Right ventricle myocardium superior (tissue), 1 donor: Measurements from ENCODE around the gene CBLN1. TPM values are rescaled to one million over a fixed set of nuclear protein-coding genes. Genes with fewer than 3 reads are reported as not detected.

Experiments used
- ATAC-seq: fragments of 200-7000 bp; cut with Tn5 transposase; one replicate; pipeline ENCODE4 v1.9.1; 2020; ENCODE audit warnings: mild to moderate bottlenecking; ENCODE audit not compliant: poor library complexity
- DNase-seq: peaks from one replicate; pipeline ENCODE4 v3.0.0-alpha.2; 2020
- intact Hi-C: fragments of 100-400 bp; cut with DNase I; formaldehyde crosslinking; loops from one replicate; pipeline ENCODE4 v1.11.2; 2022
- long read RNA-seq: library from polyadenylated mRNA; unstranded; transcript quantifications from one replicate; pipeline ENCODE4 v2.0.0, GENCODE V29; 2021
- total RNA-seq: library from RNA; stranded (reverse); fragmentation: NEBNext Ultra II Directional; extraction: Animal tissue kit (Norgen Biotek cat#: 25700); gene quantifications from one replicate; pipeline ENCODE4 v1.2.1, GENCODE V29; 2021
- donor health status: DM: no; HTN: yes; CAD: no; lungs with severe emphysema.

CBLN1 gene
- 1.5 TPM for total RNA-seq
- long read RNA-seq, partial matches to known transcripts = 0 of 2 reads
- long read RNA-seq, other reads (novel, unspliced or antisense) = 0 of 2 reads

DNA sequence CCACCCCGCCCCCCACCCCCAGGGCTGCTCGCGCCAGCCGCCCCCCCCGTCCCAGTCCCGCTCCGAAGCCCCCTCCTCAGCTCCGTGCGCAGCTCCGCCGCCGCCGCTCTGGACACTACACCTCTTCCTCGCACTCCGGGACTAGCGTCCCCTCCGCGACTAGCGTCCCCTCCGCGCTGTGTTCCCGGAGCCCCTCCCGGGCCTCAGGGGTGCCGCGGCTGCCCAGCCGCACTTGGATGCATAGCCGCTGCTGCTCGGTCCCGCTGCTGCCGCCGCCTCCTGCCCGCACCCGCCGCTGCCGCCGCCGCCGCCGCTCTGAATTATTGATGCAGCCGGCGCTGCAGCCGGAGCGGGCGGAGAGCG lies at the start of gene CBLN1:
TSS of gene CBLN1 (minus strand) at position 359 of the 363 bp plus-strand sequence. CDS start 373 bp downstream, outside the sequence.
- ATAC-seq = no peak
- no peak for DNase-seq
- intact Hi-C loops = no loop called here

DNA sequence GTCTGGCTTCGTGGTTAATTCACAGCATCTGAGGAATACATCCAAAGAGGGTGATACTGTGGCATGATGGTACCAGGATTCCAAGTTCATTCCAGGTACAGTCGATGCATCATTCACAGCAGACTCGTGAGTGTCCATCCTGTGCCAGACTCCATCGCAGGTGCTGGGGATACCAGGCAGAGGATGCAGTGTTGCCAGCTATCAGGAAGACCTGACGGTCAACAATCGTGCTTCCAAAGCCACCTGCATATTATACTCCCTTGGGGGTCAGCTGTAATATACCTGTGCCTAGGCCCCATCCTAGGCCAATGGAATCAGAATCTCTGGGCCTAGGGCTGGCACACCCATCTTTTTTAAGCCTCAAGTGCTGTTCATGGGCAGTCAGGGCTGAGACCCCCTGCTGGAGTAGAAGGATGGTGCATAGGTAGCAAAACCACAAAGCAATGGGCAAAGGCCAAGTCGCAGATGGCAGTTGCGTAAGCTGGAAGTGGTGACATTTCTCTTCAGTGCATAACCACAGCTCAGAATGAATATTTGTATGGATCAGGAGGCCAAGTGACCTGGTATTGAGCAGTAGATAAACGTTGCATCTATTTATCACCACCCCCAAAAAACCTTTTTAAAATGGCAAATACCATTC lies 49.0 kb upstream of the CBLN1 start:
- ATAC-seq = no peak
- no peak for DNase-seq
- intact Hi-C loops = no loop called here

DNA sequence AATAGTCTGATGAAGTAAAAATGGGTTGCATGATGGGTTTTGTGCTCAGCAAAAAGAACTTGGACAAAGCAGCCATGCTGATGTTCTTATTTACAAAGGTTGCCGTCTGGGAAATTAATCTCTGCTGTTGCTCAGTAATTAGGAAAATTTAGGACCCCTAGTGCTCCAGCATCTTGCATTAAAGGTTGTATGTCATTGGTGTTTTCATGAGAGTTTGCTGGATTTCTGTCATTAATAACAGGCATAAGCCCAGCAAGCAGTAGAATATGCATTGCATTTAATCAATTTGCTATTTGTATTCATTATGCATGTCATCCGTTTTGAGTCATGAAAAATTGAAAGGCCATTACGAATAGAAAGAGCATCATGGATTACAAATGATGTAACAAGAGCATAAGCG lies 46.7 kb upstream of the CBLN1 start:
- DNase-seq = no peak
- no peak for ATAC-seq
- intact Hi-C loops = no loop called here

GRCh38 chr16:49327466-49327865 lies 45.8 kb upstream of the CBLN1 start:
- ATAC-seq (no peak), DNase-seq (no peak)
- intact Hi-C loops = no loop called here

DNA sequence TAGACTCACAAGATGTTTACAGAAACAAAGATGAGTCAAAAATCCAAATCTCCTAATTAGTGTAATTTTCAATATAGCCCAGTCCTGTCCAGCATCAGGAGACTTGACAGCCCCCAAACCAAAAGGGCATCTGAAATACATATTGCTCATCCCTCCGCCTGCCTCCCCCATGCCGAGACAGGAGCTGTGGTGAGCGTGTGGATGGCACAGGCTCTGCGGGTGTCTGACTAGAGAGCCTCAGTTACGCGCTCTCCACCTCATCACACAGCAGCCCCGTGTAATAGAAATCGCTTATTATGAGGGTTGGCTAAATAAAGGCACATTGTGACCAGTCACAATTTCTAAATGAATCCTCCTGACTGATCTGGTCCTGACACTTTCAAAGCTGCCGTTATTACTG lies 43.1 kb upstream of the CBLN1 start:
- ATAC-seq (no peak), DNase-seq (no peak)
- intact Hi-C loops = no loop called here

- intact Hi-C loops = no loop called here
These were observed 34.0 kb upstream of the CBLN1 start for GRCh38 chr16:49315602-49316001.

DNA sequence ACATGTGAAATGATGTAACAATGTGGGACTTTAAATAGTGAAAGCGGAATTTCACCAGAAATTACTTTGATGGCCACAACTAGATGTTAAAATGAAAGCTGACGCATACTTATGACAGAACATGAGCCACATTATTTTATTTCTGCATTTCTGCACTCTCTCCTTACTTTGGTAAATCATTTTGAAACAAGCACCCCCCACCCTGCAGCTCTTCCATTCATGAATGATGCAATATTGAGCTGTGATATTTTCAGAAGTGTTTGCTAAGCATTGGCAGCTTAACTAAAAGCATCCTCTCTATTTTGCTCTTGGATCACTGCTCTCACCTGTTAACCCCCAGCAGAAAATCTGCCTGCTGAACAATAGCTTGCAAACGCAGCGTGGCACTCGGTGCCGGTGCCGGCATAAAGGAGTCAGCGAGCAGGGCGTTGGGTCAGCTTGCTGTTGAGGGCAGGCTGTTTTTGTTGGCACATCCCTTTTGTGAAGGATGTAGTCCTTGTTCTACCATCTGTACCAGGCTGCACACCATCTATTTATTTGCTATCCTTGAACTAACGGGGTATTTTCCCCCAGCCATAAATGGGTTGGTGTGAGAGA lies 30.8 kb upstream of the CBLN1 start:
- DNase-seq = no peak
- ATAC-seq = no peak
- intact Hi-C loops = no loop called here

More at GRCh38 chr16:49315602-49316001, 34.0 kb upstream of the CBLN1 start:
- no peak for DNase-seq
- no peak for ATAC-seq

- DNase-seq = no peak
- intact Hi-C loops = no loop called here
- ATAC-seq = no peak
These were observed 30.2 kb upstream of the CBLN1 start for GRCh38 chr16:49311823-49312222.

DNA sequence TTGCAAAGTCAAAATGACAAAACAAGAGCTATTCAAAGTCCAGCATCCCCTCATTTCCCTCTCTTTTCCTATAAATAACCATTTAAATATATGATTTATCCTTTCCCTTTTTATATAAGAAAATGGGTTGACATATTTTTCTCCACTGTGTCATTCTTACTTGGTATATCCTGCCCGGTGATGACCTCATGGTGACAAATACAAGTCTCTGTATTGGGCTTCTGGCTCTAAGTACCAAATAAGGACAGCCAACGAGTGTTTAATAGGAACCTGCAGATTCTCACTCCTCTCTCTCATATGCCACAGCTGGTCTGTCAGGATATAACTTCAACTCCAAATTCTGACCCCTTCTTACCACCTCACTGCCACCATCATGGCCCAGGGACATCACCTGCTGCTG lies 25.5 kb upstream of the CBLN1 start:
- intact Hi-C loops = no loop called here
- no peak for DNase-seq
- ATAC-seq = no peak

GRCh38 chr16:49305406-49305805 lies 23.8 kb upstream of the CBLN1 start:
- ATAC-seq (no peak), DNase-seq (no peak)
- intact Hi-C loops = no loop called here

DNA sequence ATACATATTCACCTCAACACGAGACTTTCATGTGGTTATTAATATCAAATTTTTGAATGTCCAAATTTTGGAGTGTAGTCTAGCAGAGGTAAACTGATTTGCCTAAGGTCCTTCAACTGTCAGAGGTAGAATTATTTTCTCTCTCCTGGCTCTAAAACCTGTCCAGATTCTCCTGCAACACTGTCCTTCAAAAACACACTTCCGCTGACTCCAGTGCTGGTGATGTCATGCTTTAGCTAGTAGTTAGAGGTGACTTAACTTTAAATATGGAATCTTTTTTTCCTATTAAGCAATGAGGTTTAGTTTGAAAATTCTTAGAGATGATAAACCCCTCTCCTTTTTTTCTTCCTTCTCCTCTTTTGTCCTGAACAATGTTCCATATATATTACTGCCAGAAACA lies 10.8 kb upstream of the CBLN1 start:
- ATAC-seq (no peak), DNase-seq (no peak)
- intact Hi-C loops = no loop called here

DNA sequence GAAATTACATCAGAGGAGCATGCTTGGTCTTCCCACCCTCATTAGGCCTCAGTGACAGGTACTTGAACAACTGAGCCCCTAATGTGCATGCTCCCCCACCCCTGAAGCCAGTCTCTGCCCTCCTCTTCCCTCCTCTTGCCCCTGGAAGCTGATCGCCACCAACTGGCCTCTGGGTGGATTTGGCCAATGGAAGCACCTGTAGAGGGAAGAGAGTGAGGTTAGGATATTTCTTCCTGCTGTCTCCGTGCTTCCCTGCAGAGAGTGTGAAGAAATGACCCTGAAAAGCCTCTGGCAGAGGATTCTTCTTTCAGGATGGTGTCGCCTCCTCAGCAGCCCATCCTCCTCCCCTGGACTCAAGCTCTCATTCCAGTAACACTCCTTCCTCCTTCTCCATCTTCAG lies 5.9 kb upstream of the CBLN1 start:
- ATAC-seq (no peak), DNase-seq (no peak)
- intact Hi-C loops = no loop called here

DNA sequence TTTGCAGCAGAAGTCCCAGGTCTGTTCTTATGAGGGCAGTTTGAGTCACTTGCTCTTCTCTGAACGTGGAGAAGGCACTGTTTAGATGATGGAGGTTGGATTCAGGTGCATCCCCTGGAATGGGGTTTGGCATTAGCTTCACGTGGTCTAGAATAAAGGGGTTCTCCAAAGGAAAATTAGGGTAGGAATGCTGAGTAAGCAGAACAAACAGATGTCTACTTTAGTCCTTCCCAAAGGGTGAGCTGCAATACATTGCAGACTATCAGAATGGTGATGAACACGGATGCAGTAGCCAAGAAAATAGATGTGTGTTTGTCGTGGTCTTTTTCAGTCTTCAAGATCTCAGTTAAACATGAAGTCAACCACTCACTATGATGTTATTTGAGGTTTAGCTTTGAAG lies 3.3 kb upstream of the CBLN1 start:
- intact Hi-C loops = no loop called here
- DNase-seq = no peak
- ATAC-seq = no peak

GRCh38 chr16:49283376-49284049 lies 1.9 kb upstream of the CBLN1 start:
- no peak for ATAC-seq
- intact Hi-C loops = no loop called here
- DNase-seq = no peak

DNA sequence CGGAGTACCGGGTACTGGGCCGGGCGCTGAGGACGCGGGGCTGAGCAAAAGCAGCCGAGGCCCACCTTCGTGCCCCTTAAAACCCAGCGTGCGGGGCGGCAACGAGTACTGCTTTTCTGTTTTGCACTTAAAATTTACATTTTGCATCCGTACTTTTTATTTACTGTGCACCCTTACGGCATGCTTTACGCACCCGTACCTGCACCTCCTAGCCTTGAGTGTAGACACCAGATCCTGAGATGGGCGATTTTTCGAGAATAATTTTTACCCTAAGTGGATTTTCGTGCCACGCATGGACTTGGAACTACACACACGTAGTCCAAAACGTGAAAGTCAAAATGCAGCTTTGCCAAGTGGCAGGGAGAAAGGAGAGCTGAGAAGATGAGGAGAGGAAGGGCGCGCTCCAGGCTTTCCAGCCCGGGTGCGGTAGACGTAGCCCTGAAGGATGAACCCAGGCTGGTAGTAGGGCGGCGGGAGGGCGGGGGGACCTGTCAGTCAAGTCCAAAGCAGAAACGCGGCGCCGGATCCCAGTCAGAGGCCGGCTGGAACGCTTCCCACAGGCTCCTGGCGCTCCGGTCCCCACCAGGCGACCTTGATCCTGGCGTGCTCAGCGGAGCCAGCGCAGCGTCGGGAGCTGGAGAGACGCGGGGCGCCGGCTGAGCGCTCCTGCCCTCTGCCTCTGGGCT lies 1.2 kb upstream of the CBLN1 start:
- peak; percentile 61 for DNase-seq
- intact Hi-C loops = no loop called here

DNA sequence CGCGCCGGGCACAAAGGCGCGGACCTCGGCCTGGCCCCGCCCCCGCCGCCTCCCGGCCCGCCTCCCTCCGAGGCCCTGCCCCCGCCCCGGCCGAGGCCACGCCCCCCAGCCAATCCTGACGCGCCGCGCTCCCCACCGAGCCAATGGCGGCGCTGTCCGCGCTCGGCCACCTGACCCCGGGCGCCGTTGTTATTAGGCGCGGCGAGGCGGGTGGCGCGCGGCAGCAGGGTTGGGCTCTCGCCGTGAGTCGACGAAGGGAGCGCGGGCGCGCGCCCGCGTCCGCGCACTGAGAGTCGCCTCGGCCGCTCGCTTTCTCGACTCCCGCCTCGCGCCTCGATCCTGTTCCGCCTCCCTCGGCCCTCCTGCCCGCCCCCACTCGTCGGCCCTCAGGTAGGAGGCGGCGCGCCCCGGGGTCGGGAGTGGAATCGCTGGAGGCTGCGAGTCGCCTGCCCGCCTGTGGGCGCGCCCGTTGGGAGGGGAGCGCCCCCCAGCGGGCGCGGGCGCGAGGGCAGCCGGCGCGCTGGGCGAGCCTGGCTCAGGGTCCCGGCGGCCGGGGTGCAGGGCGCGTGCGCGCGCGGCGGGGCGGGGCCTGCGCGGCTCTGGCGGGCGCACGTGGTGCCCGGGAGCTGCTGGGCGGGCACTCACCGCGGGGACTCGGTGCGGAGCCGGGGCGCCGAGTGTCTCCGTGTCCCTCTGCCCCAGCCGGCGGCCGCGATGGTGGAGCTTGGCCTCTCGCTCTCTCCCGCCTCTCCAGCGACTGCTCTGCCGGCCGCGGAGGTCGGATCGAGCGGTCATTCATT lies 405 bp upstream of the CBLN1 start:
- peak; percentile 98 for ATAC-seq
- DNase-seq = peak; percentile 88
- intact Hi-C loops = no loop called here

More for the DNA sequence above, 1.2 kb upstream of the CBLN1 start:
- ATAC-seq = peak; percentile 26

DNA sequence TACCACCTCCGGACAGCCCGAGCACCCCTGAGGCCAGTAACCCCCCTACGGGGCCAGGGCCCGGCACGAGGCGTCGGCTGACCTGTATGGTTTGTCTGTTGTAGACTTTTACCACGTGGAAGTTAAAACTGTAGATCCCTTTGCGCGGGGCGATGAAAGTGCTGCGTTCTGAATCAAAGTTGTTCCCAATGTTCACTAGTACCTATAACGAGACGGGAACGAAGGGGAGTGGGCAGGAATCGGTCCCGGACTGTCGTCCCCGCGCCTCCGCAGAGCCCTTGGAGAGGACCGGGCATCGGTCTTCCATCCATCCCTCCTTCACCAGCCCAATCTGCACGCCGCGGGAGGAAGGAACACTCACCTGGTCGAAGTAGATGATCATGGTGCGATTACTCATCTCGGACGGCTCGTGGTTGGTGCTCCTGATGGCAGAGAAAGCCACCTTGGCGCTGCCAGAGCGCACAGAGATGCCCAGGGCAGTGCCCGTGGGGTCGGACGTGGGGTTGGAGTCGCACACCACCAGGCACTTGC lies 732 bp downstream of the CBLN1 start:
- intact Hi-C loops = no loop called here
- ATAC-seq (no peak), DNase-seq (no peak)

DNA sequence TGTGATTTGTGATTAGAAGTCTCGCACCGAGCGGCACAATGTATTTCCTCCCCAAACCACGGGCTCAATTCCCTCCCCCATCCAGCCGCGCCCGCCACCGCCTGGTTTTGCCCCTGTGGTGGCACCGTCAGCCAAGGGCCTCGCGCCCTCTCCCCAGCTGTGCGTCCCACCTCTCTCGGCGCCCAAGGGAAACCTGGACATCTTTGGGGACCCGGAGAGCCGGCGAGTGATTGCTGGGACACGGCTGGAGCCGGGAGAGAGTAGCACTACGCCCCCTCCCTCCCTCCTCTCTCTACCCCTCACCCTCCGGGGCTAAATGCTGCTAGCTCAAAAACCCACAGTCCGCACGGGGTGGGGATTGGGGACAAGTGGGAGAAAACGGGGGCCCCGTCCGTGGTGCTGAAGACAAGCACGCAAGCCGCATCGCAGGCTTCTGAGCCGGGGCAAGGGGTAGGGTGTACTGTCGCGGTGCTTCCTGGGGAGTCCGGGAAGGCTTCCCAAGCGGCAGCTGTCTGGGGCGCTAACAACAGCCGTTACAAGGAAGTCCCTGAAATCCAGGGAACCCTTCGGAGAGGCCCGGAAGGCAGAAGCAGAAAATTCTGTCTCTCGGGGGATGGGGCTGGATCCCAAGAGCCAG lies 1.4 kb downstream of the CBLN1 start:
- intact Hi-C loops = no loop called here
- no peak for ATAC-seq
- no peak for DNase-seq
